Neural progenitor cell (in vitro differentiated cells): Measurements from ENCODE around the gene FOXN3. TPM values are rescaled to one million over a fixed set of nuclear protein-coding genes. Genes with fewer than 3 reads are reported as not detected.
"Not testable (repeated sequence)": the region's sequence is repeated elsewhere in the genome, so short reads cannot be mapped to it uniquely, and the experiment has no call there.

Experiments used
- DNase-seq: peaks from one replicate; pipeline ENCODE4 v3.0.0-alpha.2; 2016; ENCODE audit warnings: low spot score
- H2AFZ ChIP-seq: fragments of 200-600 bp; sonication (generic); replicated peaks from 2 replicates; pipeline ENCODE4 v1.6.1; 2016; ENCODE audit warnings: antibody characterized with exemption
- H3F3A ChIP-seq: fragments of 200-600 bp; sonication (generic); 2 replicates; pipeline ENCODE4 v1.6.1; 2016; ENCODE audit warnings: antibody characterized with exemption, low read depth
- H3K27ac ChIP-seq: fragments of 200-600 bp; sonication (generic); 2 replicates; pipeline ENCODE4 v1.5.1; 2016; ENCODE audit warnings: mild to moderate bottlenecking
- H3K27me3 ChIP-seq: fragments of 200-600 bp; sonication (generic); 2 replicates; pipeline ENCODE4 v1.6.1; 2016; ENCODE audit warnings: mild to moderate bottlenecking, moderate library complexity
- H3K36me3 ChIP-seq: fragments of 200-600 bp; sonication (generic); 2 replicates; pipeline ENCODE4 v1.5.1; 2016
- H3K4me1 ChIP-seq: fragments of 200-600 bp; sonication (generic); 2 replicates; pipeline ENCODE4 v1.6.1; 2016; ENCODE audit warnings: mixed run types
- H3K4me2 ChIP-seq: fragments of 200-600 bp; sonication (generic); 2 replicates; pipeline ENCODE4 v1.6.1; 2016
- H3K4me3 ChIP-seq: fragments of 200-600 bp; sonication (generic); 2 replicates; pipeline ENCODE4 v1.5.1; 2016
- H3K79me2 ChIP-seq: fragments of 200-600 bp; sonication (generic); 2 replicates; pipeline ENCODE4 v1.6.1; 2016; ENCODE audit warnings: low read depth
- H3K9ac ChIP-seq: fragments of 200-600 bp; sonication (generic); 2 replicates; pipeline ENCODE4 v1.6.1; 2016
- H3K9me3 ChIP-seq: fragments of 200-600 bp; sonication (generic); 2 replicates; pipeline ENCODE4 v1.5.1; 2016; ENCODE audit warnings: low read depth
- H4K20me1 ChIP-seq: fragments of 200-600 bp; sonication (generic); 2 replicates; pipeline ENCODE4 v1.6.1; 2016; ENCODE audit warnings: low read depth
- H3K27ac Mint-ChIP-seq: 3 replicates; pipeline ENCODE4 v1.8.0; 2021; ENCODE audit warnings: mixed read lengths
- H3K27me3 Mint-ChIP-seq: 2 replicates; pipeline ENCODE4 v1.8.0; 2022; ENCODE audit warnings: low read depth, mild to moderate bottlenecking, inconsistent platforms, moderate library complexity, mixed read lengths; ENCODE audit not compliant: insufficient read depth
- H3K36me3 Mint-ChIP-seq: 3 replicates; pipeline ENCODE4 v1.8.0; 2021; ENCODE audit warnings: mixed read lengths
- H3K4me1 Mint-ChIP-seq: 3 replicates; pipeline ENCODE4 v1.8.0; 2021; ENCODE audit warnings: mixed read lengths
- H3K4me3 Mint-ChIP-seq: 3 replicates; pipeline ENCODE4 v1.8.0; 2021; ENCODE audit warnings: mild to moderate bottlenecking, moderate library complexity, mixed read lengths
- H3K9me3 Mint-ChIP-seq: 3 replicates; pipeline ENCODE4 v1.8.0; 2020; ENCODE audit warnings: mixed read lengths
- CTCF ChIP-seq: fragments of 200-600 bp; sonication (generic); IDR thresholded peaks from 2 replicates; pipeline ENCODE4 v1.5.1; 2017; ENCODE audit warnings: antibody characterized with exemption, mild to moderate bottlenecking
- EZH2 ChIP-seq: fragments of 200-600 bp; sonication (generic); IDR thresholded peaks from 2 replicates; pipeline ENCODE4 v1.6.1; 2017; ENCODE audit warnings: antibody characterized with exemption, mild to moderate bottlenecking, moderate library complexity
- EZH2phosphoT487 ChIP-seq: fragments of 200-600 bp; sonication (generic); IDR thresholded peaks from 2 replicates; pipeline ENCODE4 v1.6.1; 2017; ENCODE audit warnings: antibody characterized with exemption
- total RNA-seq: library from RNA; depleted of rRNA; stranded (reverse); fragments of >200 nt; gene quantifications from 2 replicates; pipeline ENCODE4 v1.2.3, GENCODE V29; 2015; ENCODE audit warnings: low replicate concordance

FOXN3 gene
- total RNA-seq, 1 donor from 2014 or later, result 39.5 TPM

GRCh38 chr14:89202413-89203190 is 214.4 kb downstream of the FOXN3 start:
- no peak overlapping the region for H3K27ac Mint-ChIP-seq
- no peaks in the 10 kb centered on the region for H3K27me3 ChIP-seq
- no peaks in the 10 kb centered on the region for H3K9me3 ChIP-seq
- H3K9me3 Mint-ChIP-seq, result peaks cover 12% of the 10 kb centered on the region
- DNase-seq, result no peak
- H3K27me3 Mint-ChIP-seq, result no peaks in the 10 kb centered on the region
- H3K36me3 ChIP-seq, result no peaks in the 10 kb centered on the region
- H3K4me3 ChIP-seq, result no peak overlapping the region
- no peak overlapping the region for H3K4me3 Mint-ChIP-seq
- peaks cover 16% of the 10 kb centered on the region for H3K4me1 ChIP-seq
- H2AFZ ChIP-seq, result no peak overlapping the region
- no peak overlapping the region for H3K27ac ChIP-seq
- H3F3A ChIP-seq, result no peaks in the 10 kb centered on the region
- TF ChIP-seq CTCF (no peak), EZH2phosphoT487 (no peak), EZH2 (no peak)
- H3K9ac ChIP-seq, result no peak overlapping the region
- peaks cover 34% of the 10 kb centered on the region for H4K20me1 ChIP-seq
- no peak overlapping the region for H3K4me2 ChIP-seq
- peaks cover 27% of the 10 kb centered on the region for H3K4me1 Mint-ChIP-seq
- peaks cover 24% of the 10 kb centered on the region for H3K36me3 Mint-ChIP-seq
- H3K79me2 ChIP-seq, result peaks cover 29% of the 10 kb centered on the region

- no peak overlapping the region for H3K27ac ChIP-seq
- Mint-ChIP-seq H3K4me1 (peaks cover 18% of the 10 kb centered on the region), H3K9me3 (peaks cover 17% of the 10 kb centered on the region), H3K4me3 (no peak overlapping the region), H3K27ac (no peak overlapping the region), H3K27me3 (peaks cover 3% of the 10 kb centered on the region), H3K36me3 (peaks cover 28% of the 10 kb centered on the region)
- H3K4me2 ChIP-seq, result no peak overlapping the region
- no peak overlapping the region for H2AFZ ChIP-seq
- H3K4me1 ChIP-seq, result peaks cover 11% of the 10 kb centered on the region
- no peaks in the 10 kb centered on the region for H3K9me3 ChIP-seq
- no peaks in the 10 kb centered on the region for H3F3A ChIP-seq
- H3K4me3 ChIP-seq, result no peak overlapping the region
- H3K27me3 ChIP-seq, result no peaks in the 10 kb centered on the region
- DNase-seq, result no peak
- H3K36me3 ChIP-seq, result no peaks in the 10 kb centered on the region
- H3K79me2 ChIP-seq, result peaks cover 22% of the 10 kb centered on the region
- peaks cover 25% of the 10 kb centered on the region for H4K20me1 ChIP-seq
- no peak for TF ChIP-seq EZH2
- TF ChIP-seq CTCF, result no peak
- no peak overlapping the region for H3K9ac ChIP-seq
Observed at GRCh38 chr14:89201645-89202044, 215.4 kb downstream of the FOXN3 start.

- H3K9ac ChIP-seq, H3K4me3 ChIP-seq, H3K4me1 ChIP-seq, H3K27ac Mint-ChIP-seq, H3K27ac ChIP-seq, H3K79me2 ChIP-seq, H3K9me3 ChIP-seq, H3K36me3 ChIP-seq, H3F3A ChIP-seq, H3K27me3 Mint-ChIP-seq, H3K4me2 ChIP-seq, H2AFZ ChIP-seq, H3K27me3 ChIP-seq, DNase-seq, H3K4me3 Mint-ChIP-seq: not testable (repeated sequence)
- Mint-ChIP-seq H3K36me3 (peaks cover 15% of the 10 kb centered on the region), H3K4me1 (peaks cover 11% of the 10 kb centered on the region), H3K9me3 (peaks cover 12% of the 10 kb centered on the region)
- peaks cover 12% of the 10 kb centered on the region for H4K20me1 ChIP-seq
Observed at GRCh38 chr14:89199357-89199756, 217.7 kb downstream of the FOXN3 start.

- Histone ChIP-seq H3K9ac (no peak overlapping the region), H3F3A (no peaks in the 10 kb centered on the region), H2AFZ (no peak overlapping the region), H3K9me3 (no peaks in the 10 kb centered on the region), H3K79me2 (no peaks in the 10 kb centered on the region), H4K20me1 (peaks cover 7% of the 10 kb centered on the region), H3K4me1 (no peaks in the 10 kb centered on the region), H3K4me2 (no peak overlapping the region), H3K4me3 (no peak overlapping the region), H3K27me3 (no peaks in the 10 kb centered on the region), H3K36me3 (no peaks in the 10 kb centered on the region), H3K27ac (no peak overlapping the region)
- Mint-ChIP-seq H3K36me3 (peaks cover 19% of the 10 kb centered on the region), H3K4me3 (no peak overlapping the region), H3K9me3 (peaks cover 14% of the 10 kb centered on the region), H3K27me3 (peaks cover 3% of the 10 kb centered on the region), H3K4me1 (peaks cover 8% of the 10 kb centered on the region), H3K27ac (no peak overlapping the region)
- TF ChIP-seq CTCF (no peak), EZH2 (no peak), EZH2phosphoT487 (no peak)
- no peak for DNase-seq
Observed at GRCh38 chr14:89198544-89199329, 218.3 kb downstream of the FOXN3 start.
